ENCODE results near the gene BDH1. TPM values are rescaled to one million over a fixed set of nuclear protein-coding genes. Genes with fewer than 3 reads are reported as not detected.

The BDH1 gene
- total RNA-seq, 1 donor, result 0.99 TPM

DNA sequence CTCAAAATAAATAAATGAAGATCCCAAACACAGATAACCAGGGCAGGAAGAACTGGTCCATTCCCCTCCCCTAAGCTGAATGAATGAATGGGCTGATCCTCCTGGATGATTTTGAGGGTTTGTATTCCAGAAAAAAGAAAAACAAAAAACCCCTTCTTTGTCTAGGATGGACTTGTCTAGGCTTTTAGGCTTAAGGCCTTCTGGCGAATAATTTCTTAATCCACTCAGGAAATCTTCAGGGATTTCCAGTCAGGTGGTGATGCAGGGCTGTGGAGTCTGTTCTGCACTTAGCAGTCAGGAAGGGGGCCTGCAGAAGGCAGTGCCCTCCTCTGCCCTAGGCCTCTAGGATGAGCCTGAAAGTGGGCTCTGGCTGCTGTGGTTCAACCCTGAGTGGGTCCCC lies 52.1 kb downstream of the BDH1 start:
- no peak overlapping the region for H3K4me3 ChIP-seq (ENCODE audit: low read depth, low read length)
- TF ChIP-seq, protein P1, sequence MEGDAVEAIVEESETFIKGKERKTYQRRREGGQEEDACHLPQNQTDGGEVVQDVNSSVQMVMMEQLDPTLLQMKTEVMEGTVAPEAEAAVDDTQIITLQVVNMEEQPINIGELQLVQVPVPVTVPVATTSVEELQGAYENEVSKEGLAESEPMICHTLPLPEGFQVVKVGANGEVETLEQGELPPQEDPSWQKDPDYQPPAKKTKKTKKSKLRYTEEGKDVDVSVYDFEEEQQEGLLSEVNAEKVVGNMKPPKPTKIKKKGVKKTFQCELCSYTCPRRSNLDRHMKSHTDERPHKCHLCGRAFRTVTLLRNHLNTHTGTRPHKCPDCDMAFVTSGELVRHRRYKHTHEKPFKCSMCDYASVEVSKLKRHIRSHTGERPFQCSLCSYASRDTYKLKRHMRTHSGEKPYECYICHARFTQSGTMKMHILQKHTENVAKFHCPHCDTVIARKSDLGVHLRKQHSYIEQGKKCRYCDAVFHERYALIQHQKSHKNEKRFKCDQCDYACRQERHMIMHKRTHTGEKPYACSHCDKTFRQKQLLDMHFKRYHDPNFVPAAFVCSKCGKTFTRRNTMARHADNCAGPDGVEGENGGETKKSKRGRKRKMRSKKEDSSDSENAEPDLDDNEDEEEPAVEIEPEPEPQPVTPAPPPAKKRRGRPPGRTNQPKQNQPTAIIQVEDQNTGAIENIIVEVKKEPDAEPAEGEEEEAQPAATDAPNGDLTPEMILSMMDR (IDR thresholded peaks at IDR 0.05; ENCODE audit: insufficient read depth, low read length), result no peak
- no peak for DNase-seq (ENCODE audit: low read depth)

DNA sequence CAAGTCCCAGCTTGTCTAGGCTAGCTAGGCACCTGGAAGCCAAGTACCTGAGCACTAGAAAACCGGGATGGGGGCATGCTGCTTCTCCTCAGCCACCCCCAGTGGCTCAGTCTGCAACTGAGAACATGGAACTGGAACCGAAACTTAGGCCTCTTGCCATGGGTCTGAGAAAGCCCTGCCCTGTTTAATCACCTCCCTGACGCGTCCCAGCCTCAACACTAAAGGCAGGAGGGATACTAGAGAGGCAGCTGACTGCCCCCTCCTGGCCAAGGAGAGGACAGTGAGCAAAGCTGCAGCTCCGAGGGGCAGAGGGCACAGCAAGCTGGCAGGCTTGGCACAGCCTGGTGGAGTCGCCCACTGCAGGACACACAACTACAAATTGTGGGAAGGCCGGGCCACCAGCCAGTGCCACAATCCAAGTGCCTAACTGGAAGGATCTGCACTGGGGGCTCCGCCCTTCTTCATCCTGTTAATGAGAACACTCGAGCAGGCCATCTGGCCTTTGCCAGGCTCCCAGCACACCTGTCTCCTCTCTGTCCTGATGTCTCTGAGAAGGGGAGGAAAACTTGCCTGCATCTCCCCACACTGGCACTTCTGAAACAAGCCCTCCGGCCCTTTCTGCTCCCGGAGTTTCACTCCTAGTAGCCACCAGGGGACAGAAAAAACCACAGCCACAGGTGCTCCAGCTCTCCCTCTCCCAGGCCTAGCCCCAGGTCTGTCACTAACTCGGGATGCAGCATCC lies 53.7 kb downstream of the BDH1 start:
- H3K4me3 ChIP-seq (ENCODE audit: low read depth, low read length), result no peak overlapping the region
- TF ChIP-seq, protein P1 (IDR thresholded peaks at IDR 0.05; ENCODE audit: insufficient read depth, low read length), result peak; percentile 53
- DNase-seq (ENCODE audit: low read depth), result peak; percentile 55

DNA sequence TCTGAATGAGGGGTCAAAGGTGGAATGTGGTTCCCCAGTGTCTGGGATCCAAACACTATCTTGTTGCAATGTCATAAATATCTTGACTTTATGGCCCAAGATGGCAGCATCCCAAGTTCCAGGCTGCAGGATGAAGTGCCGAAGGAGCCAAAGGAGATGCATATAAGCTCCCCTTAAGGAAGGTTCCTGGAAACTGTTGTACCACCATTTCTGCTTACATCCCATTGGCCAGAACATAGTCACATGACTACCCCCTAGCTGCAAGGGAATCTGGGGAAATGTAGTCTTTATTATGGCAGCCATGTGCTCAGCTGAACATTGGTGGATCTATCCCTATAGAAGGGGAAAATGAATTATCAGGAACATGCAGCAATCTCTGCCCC lies 54.3 kb downstream of the BDH1 start:
- TF ChIP-seq, protein P1 (IDR thresholded peaks at IDR 0.05; ENCODE audit: insufficient read depth, low read length), result no peak
- H3K4me3 ChIP-seq (ENCODE audit: low read depth, low read length), result no peak overlapping the region
- DNase-seq (ENCODE audit: low read depth), result peak; percentile 36

DNA sequence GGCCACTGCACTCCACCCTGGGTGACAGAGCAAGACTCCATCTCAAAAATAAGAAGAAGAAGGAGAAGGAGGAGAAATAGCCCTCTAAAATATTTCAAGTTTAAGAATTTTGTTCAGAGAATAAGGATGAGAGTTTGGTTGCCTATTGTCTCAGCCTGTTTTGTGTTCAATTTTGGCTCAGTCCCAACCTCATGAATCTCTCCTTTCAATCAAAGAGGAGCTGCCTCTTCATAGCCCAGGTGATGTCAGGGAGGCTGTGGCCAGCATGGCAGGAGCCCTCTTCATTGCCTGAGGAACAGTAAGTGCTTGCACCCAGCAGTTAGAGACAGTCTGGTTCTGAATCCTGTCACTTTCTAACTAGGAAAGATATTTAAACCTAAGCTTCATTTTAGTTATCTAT lies 55.0 kb downstream of the BDH1 start:
- TF ChIP-seq, protein P1 (IDR thresholded peaks at IDR 0.05; ENCODE audit: insufficient read depth, low read length), result no peak
- no peak for DNase-seq (ENCODE audit: low read depth)
- H3K4me3 ChIP-seq (ENCODE audit: low read depth, low read length), result no peak overlapping the region

DNA sequence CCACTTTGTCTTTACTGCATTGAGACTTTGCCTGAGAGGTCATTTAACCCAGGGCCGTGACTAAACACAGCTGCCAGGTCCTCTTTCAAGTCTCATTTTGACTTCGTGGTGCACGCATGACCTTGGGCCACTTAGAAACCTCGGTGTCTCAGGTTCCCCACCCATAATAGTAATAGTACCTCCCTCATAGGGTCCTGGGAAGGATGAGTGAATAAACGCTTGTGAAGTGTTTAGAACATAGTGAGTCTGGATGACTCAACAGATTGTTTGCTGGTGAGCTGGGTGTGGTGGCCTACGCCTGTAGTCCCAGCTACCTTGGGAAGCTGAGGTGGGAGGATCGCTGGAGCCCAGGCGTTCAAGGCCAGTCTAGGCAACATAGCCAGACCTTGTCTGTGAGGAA lies 56.3 kb downstream of the BDH1 start:
- no peak for DNase-seq (ENCODE audit: low read depth)
- TF ChIP-seq, protein P1 (IDR thresholded peaks at IDR 0.05; ENCODE audit: insufficient read depth, low read length), result no peak
- no peak overlapping the region for H3K4me3 ChIP-seq (ENCODE audit: low read depth, low read length)

DNA sequence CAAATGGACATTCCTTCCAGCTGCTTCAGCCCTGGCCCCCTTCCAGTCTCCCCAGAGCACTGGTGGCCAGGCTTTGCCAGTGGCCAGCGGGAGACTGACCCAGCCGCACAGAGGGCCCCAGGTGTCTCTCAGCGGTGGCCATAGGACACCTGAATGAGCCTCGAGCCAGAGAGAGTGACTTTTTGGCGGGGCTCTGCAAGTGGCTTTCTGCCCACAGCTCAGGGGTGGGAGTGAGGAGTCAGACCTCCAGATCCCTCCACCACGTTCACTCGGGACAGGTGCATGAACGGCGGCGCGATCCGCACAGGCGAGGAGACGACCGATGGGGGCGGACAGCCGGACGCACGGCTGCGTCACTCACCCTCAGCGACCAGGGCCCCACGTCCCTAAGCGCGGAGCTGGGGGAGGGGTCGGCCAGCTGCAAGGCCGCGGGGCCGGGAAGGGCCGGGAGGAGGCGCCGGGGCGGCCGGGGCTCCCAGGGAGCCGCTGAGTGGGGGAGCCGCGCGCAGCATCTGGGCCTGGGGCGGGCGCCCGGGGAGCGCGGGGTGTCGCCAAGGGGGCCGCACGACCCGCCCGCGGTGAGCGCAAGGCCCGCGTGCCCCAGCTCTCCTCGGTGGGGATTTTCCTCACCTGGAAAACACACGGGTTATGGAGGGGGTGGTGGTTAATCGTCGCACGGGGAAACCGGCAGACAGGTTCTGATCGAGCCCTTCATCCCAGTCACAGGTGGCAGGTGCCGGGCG lies 57.1 kb downstream of the BDH1 start:
- no peak overlapping the region for H3K4me3 ChIP-seq (ENCODE audit: low read depth, low read length)
- TF ChIP-seq, protein P1 (IDR thresholded peaks at IDR 0.05; ENCODE audit: insufficient read depth, low read length), result no peak
- no peak for DNase-seq (ENCODE audit: low read depth)
